Hepatocyte (in vitro differentiated cells): ENCODE measurements around the gene PLEKHF1. TPM values are rescaled to one million over a fixed set of nuclear protein-coding genes. Genes with fewer than 3 reads are reported as not detected.

Source experiments
- DNase-seq: peaks from one replicate; pipeline ENCODE4 v3.0.0-alpha.2; 2016; ENCODE audit warnings: low spot score
- H2AFZ ChIP-seq: fragments of 200-600 bp; sonication (generic); 2 replicates; pipeline ENCODE4 v1.6.0; 2016; ENCODE audit warnings: antibody characterized with exemption, mild to moderate bottlenecking
- H3K27ac ChIP-seq: fragments of 200-600 bp; sonication (generic); 2 replicates; pipeline ENCODE4 v1.5.1; 2016; ENCODE audit warnings: mild to moderate bottlenecking
- H3K27me3 ChIP-seq: fragments of 200-600 bp; sonication (generic); 2 replicates; pipeline ENCODE4 v1.6.1; 2016
- H3K36me3 ChIP-seq: fragments of 200-600 bp; sonication (generic); replicated peaks from 2 replicates; pipeline ENCODE4 v1.5.1; 2016; ENCODE audit warnings: low read depth; ENCODE audit not compliant: insufficient read depth
- H3K4me1 ChIP-seq: fragments of 200-600 bp; sonication (generic); 2 replicates; pipeline ENCODE4 v1.5.1; 2016; ENCODE audit warnings: mild to moderate bottlenecking, moderate library complexity; ENCODE audit not compliant: insufficient read depth
- H3K4me2 ChIP-seq: fragments of 200-600 bp; sonication (generic); 2 replicates; pipeline ENCODE4 v1.6.0; 2016
- H3K4me3 ChIP-seq: fragments of 200-600 bp; sonication (generic); 2 replicates; pipeline ENCODE4 v1.5.1; 2016; ENCODE audit warnings: mild to moderate bottlenecking
- H3K79me2 ChIP-seq: fragments of 200-600 bp; sonication (generic); 2 replicates; pipeline ENCODE4 v1.6.0; 2017; ENCODE audit warnings: mild to moderate bottlenecking
- H3K9me2 ChIP-seq: fragments of 200-600 bp; sonication (generic); replicated peaks from 2 replicates; pipeline ENCODE4 v1.6.0; 2017; ENCODE audit warnings: mild to moderate bottlenecking; ENCODE audit not compliant: insufficient read depth
- H3K9me3 ChIP-seq: fragments of 200-600 bp; sonication (generic); 2 replicates; pipeline ENCODE4 v1.5.1; 2016; ENCODE audit warnings: low read depth, mild to moderate bottlenecking
- H4K20me1 ChIP-seq: fragments of 200-600 bp; sonication (generic); 2 replicates; pipeline ENCODE4 v1.6.0; 2016; ENCODE audit warnings: mild to moderate bottlenecking; ENCODE audit not compliant: insufficient read depth, poor library complexity, severe bottlenecking
- EZH2 ChIP-seq: fragments of 200-600 bp; sonication (generic); IDR thresholded peaks from 2 replicates; pipeline ENCODE4 v1.6.1; 2016; ENCODE audit warnings: antibody characterized with exemption, mild to moderate bottlenecking, borderline replicate concordance
- EZH2phosphoT487 ChIP-seq: fragments of 200-600 bp; sonication (generic); IDR thresholded peaks from one replicate; pipeline ENCODE4 v1.6.1; 2018; ENCODE audit warnings: antibody characterized with exemption, mild to moderate bottlenecking, low read depth, moderate library complexity; ENCODE audit not compliant: unreplicated experiment, severe bottlenecking
- WGBS: methylation state at CpG from one replicate; pipeline ENCODE4 v1.1.6; 2016; ENCODE audit warnings: low lambda C conversion rate; ENCODE audit errors: missing lambda C conversion rate; 5-methylcytosine and 5-hydroxymethylcytosine counted together
- polyA plus RNA-seq: library from polyadenylated mRNA; unstranded; fragments of >200 nt; fragmentation: Nextera tagmentation; extraction: Ambion mirVana; gene quantifications from 2 replicates; pipeline ENCODE4 v1.2.1, GENCODE V29; 2016
- total RNA-seq: library from RNA; depleted of rRNA; stranded (reverse); fragments of >200 nt; gene quantifications from 2 replicates; pipeline ENCODE4 v1.2.3, GENCODE V29; 2014
- TF ChIP-seq, protein P1 (sequence below): fragments of 200-600 bp; sonication (generic); IDR thresholded peaks from 2 replicates; pipeline ENCODE4 v1.5.1; 2016; ENCODE audit warnings: antibody characterized with exemption, mild to moderate bottlenecking; ENCODE audit not compliant: poor library complexity

Gene PLEKHF1
- total and polyA plus RNA-seq, 2 experiments from 2014 or later = 2.4 to 2.7 TPM

GRCh38 chr19:29634002-29634401 is 31.3 kb upstream of the PLEKHF1 start:
- H3K79me2 ChIP-seq = no peaks in the 10 kb centered on the region
- H3K4me3 ChIP-seq = no peak overlapping the region
- no peak overlapping the region for H3K4me2 ChIP-seq
- H3K9me2 ChIP-seq = no peaks in the 10 kb centered on the region
- no peaks in the 10 kb centered on the region for H3K9me3 ChIP-seq
- TF ChIP-seq EZH2 = no peak
- TF ChIP-seq, protein P1, sequence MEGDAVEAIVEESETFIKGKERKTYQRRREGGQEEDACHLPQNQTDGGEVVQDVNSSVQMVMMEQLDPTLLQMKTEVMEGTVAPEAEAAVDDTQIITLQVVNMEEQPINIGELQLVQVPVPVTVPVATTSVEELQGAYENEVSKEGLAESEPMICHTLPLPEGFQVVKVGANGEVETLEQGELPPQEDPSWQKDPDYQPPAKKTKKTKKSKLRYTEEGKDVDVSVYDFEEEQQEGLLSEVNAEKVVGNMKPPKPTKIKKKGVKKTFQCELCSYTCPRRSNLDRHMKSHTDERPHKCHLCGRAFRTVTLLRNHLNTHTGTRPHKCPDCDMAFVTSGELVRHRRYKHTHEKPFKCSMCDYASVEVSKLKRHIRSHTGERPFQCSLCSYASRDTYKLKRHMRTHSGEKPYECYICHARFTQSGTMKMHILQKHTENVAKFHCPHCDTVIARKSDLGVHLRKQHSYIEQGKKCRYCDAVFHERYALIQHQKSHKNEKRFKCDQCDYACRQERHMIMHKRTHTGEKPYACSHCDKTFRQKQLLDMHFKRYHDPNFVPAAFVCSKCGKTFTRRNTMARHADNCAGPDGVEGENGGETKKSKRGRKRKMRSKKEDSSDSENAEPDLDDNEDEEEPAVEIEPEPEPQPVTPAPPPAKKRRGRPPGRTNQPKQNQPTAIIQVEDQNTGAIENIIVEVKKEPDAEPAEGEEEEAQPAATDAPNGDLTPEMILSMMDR = no peak
- no peak for TF ChIP-seq EZH2phosphoT487
- 87% methylated on average over 2 of the region's 2 CpGs for WGBS
- H3K27ac ChIP-seq = no peak overlapping the region
- H3K36me3 ChIP-seq = no peaks in the 10 kb centered on the region
- H3K27me3 ChIP-seq = no peaks in the 10 kb centered on the region
- H2AFZ ChIP-seq = no peak overlapping the region
- no peaks in the 10 kb centered on the region for H3K4me1 ChIP-seq
- no peak for DNase-seq
- H4K20me1 ChIP-seq = no peaks in the 10 kb centered on the region

DNA sequence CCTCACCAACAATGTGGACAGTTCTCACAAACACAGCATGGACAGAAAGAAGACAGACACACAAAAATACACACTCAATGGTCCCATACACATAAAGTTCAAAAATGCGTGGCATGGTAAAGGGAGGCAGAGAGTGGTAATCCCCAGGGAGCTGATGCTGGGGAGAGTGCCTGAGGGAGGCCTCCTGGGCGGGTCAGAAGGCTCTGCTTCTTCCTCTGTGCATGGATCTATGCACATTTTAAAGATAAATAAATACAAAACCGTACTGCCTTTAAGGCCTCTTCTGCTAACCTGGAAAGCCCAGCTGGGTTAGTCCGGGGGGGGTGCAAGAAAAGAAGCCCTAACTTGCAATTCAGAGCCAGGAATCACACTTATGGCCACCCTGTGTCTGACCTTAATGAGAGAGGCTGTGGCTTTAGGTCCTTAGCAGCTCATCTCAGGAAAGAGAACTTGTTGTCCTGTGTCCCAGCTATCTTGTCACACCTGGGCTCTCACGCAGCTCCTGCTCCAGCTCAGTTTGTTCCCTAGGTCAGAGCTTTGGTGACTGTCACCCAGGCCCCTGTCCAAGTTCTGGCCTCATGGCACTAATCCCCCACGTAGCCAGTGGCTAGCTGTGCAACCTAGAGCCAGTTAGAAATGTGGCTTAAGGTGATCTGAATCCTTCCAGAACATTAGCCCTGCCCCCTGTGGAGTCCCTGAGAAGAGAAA is 30.7 kb upstream of the PLEKHF1 start:
- DNase-seq = no peak
- no peaks in the 10 kb centered on the region for H4K20me1 ChIP-seq
- H3K79me2 ChIP-seq = no peaks in the 10 kb centered on the region
- WGBS = 73% methylated on average over 6 of the region's 6 CpGs
- H3K4me2 ChIP-seq = no peak overlapping the region
- H2AFZ ChIP-seq = no peak overlapping the region
- no peaks in the 10 kb centered on the region for H3K9me3 ChIP-seq
- no peaks in the 10 kb centered on the region for H3K4me1 ChIP-seq
- H3K27ac ChIP-seq = no peak overlapping the region
- H3K9me2 ChIP-seq = no peaks in the 10 kb centered on the region
- H3K36me3 ChIP-seq = no peaks in the 10 kb centered on the region
- H3K4me3 ChIP-seq = no peak overlapping the region
- TF ChIP-seq EZH2 (no peak), EZH2phosphoT487 (no peak)
- TF ChIP-seq, protein P1 = no peak
- no peaks in the 10 kb centered on the region for H3K27me3 ChIP-seq

- Histone ChIP-seq H3K4me1 (no peaks in the 10 kb centered on the region), H3K27ac (no peak overlapping the region), H3K4me2 (no peak overlapping the region), H3K79me2 (no peaks in the 10 kb centered on the region), H3K36me3 (no peaks in the 10 kb centered on the region), H3K4me3 (no peak overlapping the region), H2AFZ (no peak overlapping the region), H3K9me2 (no peaks in the 10 kb centered on the region), H3K9me3 (no peaks in the 10 kb centered on the region), H3K27me3 (no peaks in the 10 kb centered on the region), H4K20me1 (no peaks in the 10 kb centered on the region)
- no peak for DNase-seq
- 88% methylated on average over 6 of the region's 6 CpGs for WGBS
- TF ChIP-seq EZH2phosphoT487 (no peak), EZH2 (no peak)
- TF ChIP-seq, protein P1 = no peak
Measured at GRCh38 chr19:29635963-29636362, 29.3 kb upstream of the PLEKHF1 start.
